ENCODE results near the gene LAMC1.

LAMC1 gene

GRCh38 chr1:183079712-183080388 lies 56.6 kb downstream of the LAMC1 start:
- DNase-seq (ENCODE audit: low read depth, low spot score): no peak

- no peak for DNase-seq (ENCODE audit: low read depth, low spot score)
Observed at GRCh38 chr1:183080406-183080805, 57.2 kb downstream of the LAMC1 start.

- DNase-seq (ENCODE audit: low read depth, low spot score): no peak
Observed at GRCh38 chr1:183081402-183082120, 58.3 kb downstream of the LAMC1 start.

- DNase-seq (ENCODE audit: low read depth, low spot score): no peak
Observed at GRCh38 chr1:183082650-183083049, 59.4 kb downstream of the LAMC1 start.

- DNase-seq (ENCODE audit: low read depth, low spot score): no peak
Observed at GRCh38 chr1:183087001-183087400, 63.8 kb downstream of the LAMC1 start.

- DNase-seq (ENCODE audit: low read depth, low spot score): no peak
Observed at GRCh38 chr1:183089025-183089639, 65.9 kb downstream of the LAMC1 start.

GRCh38 chr1:183090391-183091006 lies 67.3 kb downstream of the LAMC1 start:
- no peak for DNase-seq (ENCODE audit: low read depth, low spot score)

GRCh38 chr1:183091181-183091580 lies 68.0 kb downstream of the LAMC1 start:
- no peak for DNase-seq (ENCODE audit: low read depth, low spot score)

- no peak for DNase-seq (ENCODE audit: low read depth, low spot score)
Observed at GRCh38 chr1:183092350-183092749, 69.1 kb downstream of the LAMC1 start.

GRCh38 chr1:183093066-183093668 lies 69.9 kb downstream of the LAMC1 start:
- DNase-seq (ENCODE audit: low read depth, low spot score): no peak

- no peak for DNase-seq (ENCODE audit: low read depth, low spot score)
Observed at GRCh38 chr1:183093786-183094298, 70.6 kb downstream of the LAMC1 start.

- DNase-seq (ENCODE audit: low read depth, low spot score): no peak
Observed at GRCh38 chr1:183094351-183094750, 71.1 kb downstream of the LAMC1 start.

GRCh38 chr1:183096351-183096750 lies 73.1 kb downstream of the LAMC1 start:
- no peak for DNase-seq (ENCODE audit: low read depth, low spot score)

- DNase-seq (ENCODE audit: low read depth, low spot score): no peak
Observed at GRCh38 chr1:183096894-183097293, 73.7 kb downstream of the LAMC1 start.

GRCh38 chr1:183097438-183098051 lies 74.3 kb downstream of the LAMC1 start:
- DNase-seq (ENCODE audit: low read depth, low spot score): no peak

GRCh38 chr1:183098317-183098716 lies 75.1 kb downstream of the LAMC1 start:
- DNase-seq (ENCODE audit: low read depth, low spot score): no peak

GRCh38 chr1:183100361-183100974 lies 77.2 kb downstream of the LAMC1 start:
- no peak for DNase-seq (ENCODE audit: low read depth, low spot score)

- no peak for DNase-seq (ENCODE audit: low read depth, low spot score)
Observed at GRCh38 chr1:183101081-183101480, 77.9 kb downstream of the LAMC1 start.

GRCh38 chr1:183101841-183102276 lies 78.6 kb downstream of the LAMC1 start:
- no peak for DNase-seq (ENCODE audit: low read depth, low spot score)

- no peak for DNase-seq (ENCODE audit: low read depth, low spot score)
Observed at GRCh38 chr1:183103147-183103546, 79.9 kb downstream of the LAMC1 start.

GRCh38 chr1:183103577-183103976 lies 80.4 kb downstream of the LAMC1 start:
- no peak for DNase-seq (ENCODE audit: low read depth, low spot score)
